H9 (cell line): ENCODE data around the gene SYK. TPM values are rescaled to one million over a fixed set of nuclear protein-coding genes. Genes with fewer than 3 reads are reported as not detected.
"Not testable (repeated sequence)": the region's sequence is repeated elsewhere in the genome, so short reads cannot be mapped to it uniquely, and the experiment has no call there.

ENCODE experiments used
- DNase-seq: peaks from one replicate; pipeline ENCODE4 v3.0.0-alpha.2; 2017
- H2AFZ ChIP-seq: one replicate; pipeline ENCODE4 v1.6.1; 2013; ENCODE audit warnings: mild to moderate bottlenecking, low read length, control low read depth, moderate library complexity
- H2AK5ac ChIP-seq: 2 replicates; pipeline ENCODE4 v1.6.1; 2013; ENCODE audit warnings: low read length, control low read depth, mixed read lengths; ENCODE audit not compliant: insufficient read length
- H2BK120ac ChIP-seq: one replicate; pipeline ENCODE4 v1.6.1; 2013; ENCODE audit warnings: low read depth, mild to moderate bottlenecking, low read length, control low read depth, inconsistent platforms; ENCODE audit not compliant: poor library complexity, severe bottlenecking
- H2BK12ac ChIP-seq: 2 replicates; pipeline ENCODE4 v1.6.1; 2013; ENCODE audit warnings: low read length, control low read depth, mixed read lengths, low read depth; ENCODE audit not compliant: insufficient read length
- H2BK15ac ChIP-seq: 2 replicates; pipeline ENCODE4 v1.6.1; 2013; ENCODE audit warnings: low read depth, low read length, control low read depth
- H2BK20ac ChIP-seq: one replicate; pipeline ENCODE4 v1.6.1; 2013; ENCODE audit warnings: low read depth, mild to moderate bottlenecking, low read length, control low read depth, inconsistent platforms; ENCODE audit not compliant: poor library complexity, severe bottlenecking
- H2BK5ac ChIP-seq: 2 replicates; pipeline ENCODE4 v1.6.1; 2013; ENCODE audit warnings: low read length, control low read depth, mixed read lengths; ENCODE audit not compliant: insufficient read length
- H3K14ac ChIP-seq: 2 replicates; pipeline ENCODE4 v1.6.1; 2013; ENCODE audit warnings: low read length, control low read depth; ENCODE audit not compliant: insufficient read depth
- H3K18ac ChIP-seq: 2 replicates; pipeline ENCODE4 v1.6.1; 2013; ENCODE audit warnings: low read depth, mild to moderate bottlenecking, mixed read lengths, low read length, control low read depth; ENCODE audit not compliant: insufficient read length
- H3K23ac ChIP-seq: 2 replicates; pipeline ENCODE4 v1.6.1; 2013; ENCODE audit warnings: low read length, control low read depth, mixed read lengths, low read depth; ENCODE audit not compliant: insufficient read length
- H3K23me2 ChIP-seq: 2 replicates; pipeline ENCODE4 v1.6.1; 2013; ENCODE audit warnings: low read depth, mild to moderate bottlenecking, mixed read lengths, low read length, control low read depth; ENCODE audit not compliant: insufficient read length, poor library complexity, severe bottlenecking
- H3K27ac ChIP-seq: 2 replicates; pipeline ENCODE4 v1.5.1; 2013; ENCODE audit warnings: low read length, control low read depth, mixed read lengths, low read depth; ENCODE audit not compliant: insufficient read length
- H3K27me3 ChIP-seq: 2 replicates; pipeline ENCODE4 v1.6.1; 2013; ENCODE audit warnings: low read length, control low read depth, inconsistent platforms; ENCODE audit not compliant: insufficient read depth
- H3K4ac ChIP-seq: 2 replicates; pipeline ENCODE4 v1.6.1; 2013; ENCODE audit warnings: low read depth, mild to moderate bottlenecking, control low read depth, inconsistent platforms, low read length, moderate library complexity
- H3K4me1 ChIP-seq: 2 replicates; pipeline ENCODE4 v1.6.1; 2013; ENCODE audit warnings: low read length, control low read depth, inconsistent platforms; ENCODE audit not compliant: insufficient read depth
- H3K4me2 ChIP-seq: 2 replicates; pipeline ENCODE4 v1.6.1; 2013; ENCODE audit warnings: low read length, control low read depth, mixed read lengths; ENCODE audit not compliant: insufficient read length, insufficient read depth
- H3K56ac ChIP-seq: 2 replicates; pipeline ENCODE4 v1.6.1; 2013; ENCODE audit warnings: low read depth, mild to moderate bottlenecking, mixed read lengths, low read length, control low read depth; ENCODE audit not compliant: insufficient read length
- H3K79me1 ChIP-seq: 2 replicates; pipeline ENCODE4 v1.6.1; 2013; ENCODE audit warnings: low read depth, mild to moderate bottlenecking, moderate library complexity, low read length, control low read depth, inconsistent platforms; ENCODE audit not compliant: insufficient read depth, poor library complexity, severe bottlenecking
- H3K79me2 ChIP-seq: 2 replicates; pipeline ENCODE4 v1.6.1; 2013; ENCODE audit warnings: low read length, control low read depth, inconsistent platforms; ENCODE audit not compliant: insufficient read depth
- H3K9ac ChIP-seq: 2 replicates; pipeline ENCODE4 v1.6.1; 2013; ENCODE audit warnings: low read length, control low read depth, mixed read lengths; ENCODE audit not compliant: insufficient read length; ENCODE audit errors: extremely low read depth
- H3K9me3 ChIP-seq: one replicate; pipeline ENCODE4 v1.6.1; 2013; ENCODE audit warnings: low read depth, low read length, inconsistent platforms; ENCODE audit not compliant: control insufficient read depth
- H3T11ph ChIP-seq: one replicate; pipeline ENCODE4 v1.6.1; 2013; ENCODE audit warnings: mild to moderate bottlenecking, low read length, control low read depth, inconsistent platforms
- H4K20me1 ChIP-seq: one replicate; pipeline ENCODE4 v1.6.1; 2013; ENCODE audit not compliant: control insufficient read depth, insufficient read length, insufficient read depth
- H4K5ac ChIP-seq: 2 replicates; pipeline ENCODE4 v1.6.1; 2013; ENCODE audit warnings: low read depth, mild to moderate bottlenecking, mixed read lengths, low read length, control low read depth; ENCODE audit not compliant: insufficient read length
- H4K8ac ChIP-seq: replicated peaks from 2 replicates; pipeline ENCODE4 v1.6.1; 2013; ENCODE audit warnings: low read length, control low read depth, mixed read lengths, low read depth; ENCODE audit not compliant: insufficient read length
- H4K91ac ChIP-seq: 2 replicates; pipeline ENCODE4 v1.6.1; 2013; ENCODE audit warnings: low read depth, mild to moderate bottlenecking, moderate library complexity, mixed read lengths, low read length, control low read depth; ENCODE audit not compliant: insufficient read length
- H3K27ac Mint-ChIP-seq, 3 experiments: 2 replicates in 2 of 3; 3 replicates in 1 of 3; pipeline ENCODE4 v1.8.0; 2020 to 2021; ENCODE audit warnings: mixed read lengths in 3 of 3, mild to moderate bottlenecking in 1 of 3, moderate library complexity in 1 of 3
- H3K27me3 Mint-ChIP-seq: 2 replicates; pipeline ENCODE4 v1.8.0; 2021; ENCODE audit warnings: low read depth, mild to moderate bottlenecking, moderate library complexity, mixed read lengths
- H3K36me3 Mint-ChIP-seq, 3 experiments: 2 replicates in 2 of 3; 3 replicates in 1 of 3; pipeline ENCODE4 v1.8.0; 2020 to 2021; ENCODE audit warnings: low read depth in 3 of 3, mixed read lengths in 3 of 3; ENCODE audit not compliant: insufficient read depth in 1 of 3
- H3K4me1 Mint-ChIP-seq, 2 experiments: 2 replicates each; pipeline ENCODE4 v1.8.0; 2020; ENCODE audit warnings: mixed read lengths in 2 of 2
- H3K4me3 Mint-ChIP-seq, 2 experiments: 2 replicates in 1 of 2; 3 replicates in 1 of 2; pipeline ENCODE4 v1.8.0; 2020 to 2021; ENCODE audit warnings: mild to moderate bottlenecking in 2 of 2, mixed read lengths in 2 of 2, moderate library complexity in 1 of 2
- H3K9me3 Mint-ChIP-seq, 2 experiments: 2 replicates in 1 of 2; 3 replicates in 1 of 2; pipeline ENCODE4 v1.8.0; 2020; ENCODE audit warnings: mild to moderate bottlenecking in 2 of 2, mixed read lengths in 2 of 2, moderate library complexity in 1 of 2
- WGBS: extraction: QIAGEN DNeasy Blood & Tissue Kit; methylation state at CpG from one replicate; pipeline ENCODE4 v1.1.7; 2013; ENCODE audit warnings: missing lambda C conversion rate, low lambda C conversion rate, mixed read lengths; ENCODE audit not compliant: insufficient read length; ENCODE audit errors: extremely low coverage; 5-methylcytosine and 5-hydroxymethylcytosine counted together
- total RNA-seq: library from RNA; stranded (reverse); gene quantifications from 2 replicates; pipeline ENCODE4 v1.2.1, GENCODE V29; 2021

The SYK gene
- total RNA-seq, 1 experiment from 2014 or later, result 7.9 TPM

DNA sequence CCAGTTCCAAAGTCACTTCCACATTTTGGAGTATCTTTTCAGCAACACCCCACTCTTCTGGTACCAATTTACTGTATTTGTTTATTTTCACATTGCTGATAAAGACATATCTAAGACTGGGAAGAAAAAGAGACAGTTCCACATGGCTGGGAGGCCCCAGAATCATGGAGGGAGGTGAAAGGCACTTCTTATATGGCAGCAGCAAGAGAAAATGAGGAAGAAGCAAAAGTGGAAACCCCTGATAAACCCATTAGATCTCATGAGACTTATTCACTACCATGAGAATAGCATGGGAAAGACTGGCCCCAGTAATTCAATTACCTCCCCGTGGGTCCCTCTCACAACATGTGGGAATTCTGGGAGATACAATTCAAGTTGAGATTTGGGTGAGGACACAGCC is 19.6 kb downstream of the SYK start:
- not testable (repeated sequence) for H3K18ac ChIP-seq, H3K79me1 ChIP-seq, H3T11ph ChIP-seq, H2BK15ac ChIP-seq, H3K23me2 ChIP-seq, H4K20me1 ChIP-seq, H4K91ac ChIP-seq, H3K4me1 ChIP-seq, DNase-seq, H4K5ac ChIP-seq, H3K4me2 ChIP-seq, H3K14ac ChIP-seq, H3K27me3 ChIP-seq, H2BK120ac ChIP-seq, H2AK5ac ChIP-seq, H3K23ac ChIP-seq, H4K8ac ChIP-seq, H3K4ac ChIP-seq, H3K9me3 ChIP-seq, H2BK12ac ChIP-seq, H3K27ac ChIP-seq, H3K9ac ChIP-seq, H3K79me2 ChIP-seq, H3K27ac Mint-ChIP-seq, H2AFZ ChIP-seq, H3K56ac ChIP-seq, H3K4me3 Mint-ChIP-seq, H2BK20ac ChIP-seq, H2BK5ac ChIP-seq
- Mint-ChIP-seq H3K4me1 (peaks cover 6 to 12% of the 10 kb centered on the region in 2 experiments; a peak in 3 of 4 replicates), H3K36me3 (peaks cover 9 to 50% (median 30%) of the 10 kb centered on the region in 3 experiments; a peak in 6 of 7 replicates), H3K27me3 (peaks cover 18% of the 10 kb centered on the region), H3K9me3 (peaks cover 22 to 36% of the 10 kb centered on the region in 2 experiments)
- WGBS, result no CpG with 5 or more reads among the region's 1 CpG
